H1 (cell line): ENCODE results near the gene KIF26B. TPM values are rescaled to one million over a fixed set of nuclear protein-coding genes. Genes with fewer than 3 reads are reported as not detected.
A peak's percentile ranks its signal among the peaks of the same experiment; 100 is the strongest.

Experiments
- CTBP2 ChIP-seq: IDR thresholded peaks from 2 replicates; pipeline ENCODE4 v1.7.0; 2011; ENCODE audit warnings: borderline replicate concordance, mild to moderate bottlenecking, moderate library complexity, mixed read lengths, low read length; ENCODE audit not compliant: insufficient read depth, insufficient read length
- NANOG ChIP-seq: IDR thresholded peaks from 2 replicates; pipeline ENCODE4 v1.6.1; 2011; ENCODE audit warnings: low read length, low read depth, mild to moderate bottlenecking, inconsistent platforms; ENCODE audit not compliant: insufficient read depth, poor library complexity, severe bottlenecking
- RAD21 ChIP-seq, 2 experiments: IDR thresholded peaks in 1 of 2; conservative IDR thresholded peaks in 1 of 2; 2 replicates each; pipeline ENCODE4 v1.6.1; 2011; ENCODE audit warnings: low read depth in 2 of 2, low read length in 2 of 2, improper control_type of control experiment in 1 of 2, inconsistent platforms in 1 of 2, mild to moderate bottlenecking in 1 of 2, moderate library complexity in 1 of 2
- polyA plus RNA-seq, 7 experiments: library from polyadenylated mRNA; depleted of rRNA in 3 of 7; stranded (reverse) in 5 of 7; unstranded in 2 of 7; fragments of >200 nt in 5 of 7; fragments of 200-250 nt in 2 of 7; gene quantifications; 1 replicate in 5 of 7; 2 replicates in 1 of 7; 4 replicates in 1 of 7; pipeline versions ENCODE4 v1.2.1 to v1.2.3, GENCODE V29; 2011 to 2013; ENCODE audit warnings: missing spikeins in 2 of 7, mixed read lengths in 2 of 7
- total RNA-seq: library from RNA; stranded (reverse); fragmentation: NEBNext Ultra II Directional; extraction: Animal tissue kit (Norgen Biotek cat#: 25700); gene quantifications from 2 replicates; pipeline ENCODE4 v1.2.1, GENCODE V29; 2021

KIF26B gene
- total and polyA plus RNA-seq, 2 of the 8 experiments (the other 6 are each of a cell fraction or from before 2014, with no cell fraction given), result 0.06 to 0.28 TPM

DNA sequence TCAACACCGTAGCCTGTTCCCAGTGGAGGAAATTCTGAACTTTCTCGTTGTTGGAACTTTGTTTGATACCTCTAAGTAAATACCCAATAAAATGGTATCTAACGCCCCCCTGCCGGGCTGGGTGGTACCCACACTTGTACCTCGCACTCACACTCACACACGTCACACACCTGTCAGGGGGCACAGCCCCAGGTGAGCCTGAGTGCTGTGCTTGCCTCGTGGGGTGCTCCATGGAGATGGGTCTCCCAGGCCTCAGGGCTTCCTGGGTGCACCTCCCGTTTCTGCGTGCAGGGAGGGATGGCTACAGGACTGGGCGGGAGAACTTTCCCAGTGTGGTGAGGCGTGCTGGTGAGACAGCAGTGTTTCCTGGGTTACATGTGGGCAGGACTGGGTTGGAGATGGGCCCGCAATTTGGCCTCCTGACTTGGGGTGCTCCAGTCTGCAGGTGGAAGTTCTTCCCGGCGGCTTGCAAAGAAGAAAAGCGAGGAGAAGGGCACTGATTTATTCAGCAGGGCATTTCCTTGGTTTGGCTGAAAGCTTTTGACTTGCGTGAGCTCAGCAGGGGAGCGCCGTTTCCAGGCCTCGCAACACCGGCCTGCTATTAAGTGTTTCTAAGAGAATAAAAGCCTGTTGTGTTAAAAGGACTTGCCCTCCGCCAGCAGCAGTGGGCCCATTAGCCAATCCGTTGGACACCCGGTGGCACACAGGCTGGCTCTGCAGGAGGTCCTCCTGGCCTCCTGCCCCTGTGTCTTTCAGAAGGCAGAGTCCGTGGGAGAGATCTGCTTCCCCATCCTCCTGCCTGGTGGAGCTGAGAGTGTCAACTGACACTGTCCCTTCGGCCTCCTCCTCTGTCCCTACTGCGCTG is 79.7 kb downstream of the KIF26B start (continued):
- TF ChIP-seq CTBP2 (peak; percentile 74), NANOG (peak; percentile 85), RAD21 (IDR thresholded peaks at IDR 0.05 in 1 of 2, conservative IDR thresholded peaks at IDR 0.05 in 1 of 2; ENCODE audit: low read depth in 2 of 2, low read length in 2 of 2) (peak in 1 of 2 experiments; percentile 1; a peak in 1 of 4 replicates)
